SK-N-MC (cell line): ENCODE results near the gene MIER2.

Experiments
- EZH2 ChIP-seq: fragments of 200-600 bp; sonication (generic); IDR thresholded peaks from one replicate; pipeline ENCODE4 v1.6.1; 2017; ENCODE audit warnings: antibody characterized with exemption
- POLR2AphosphoS5 ChIP-seq: IDR thresholded peaks from 2 replicates; pipeline ENCODE4 v1.6.1; 2012; ENCODE audit warnings: mild to moderate bottlenecking, low read depth, low read length, borderline replicate concordance

GRCh38 chr19:344625-345319 is at the start of gene MIER2:
- TF ChIP-seq POLR2AphosphoS5, result peak; percentile 58
- no peak for TF ChIP-seq EZH2
